WERI-Rb-1 (cell line): ENCODE measurements around the gene SGO1.

Source experiments
- DNase-seq: peaks from one replicate; pipeline ENCODE4 v3.0.0-alpha.2; 2020
- H3K27ac ChIP-seq: fragments of 250-450 bp; sonication (Bioruptor Pico); 2 replicates; pipeline ENCODE4 v1.5.1; 2020; ENCODE audit warnings: mild to moderate bottlenecking, moderate library complexity
- H3K27me3 ChIP-seq: fragments of 250-450 bp; sonication (Bioruptor Pico); 2 replicates; pipeline ENCODE4 v1.5.1; 2021; ENCODE audit warnings: mild to moderate bottlenecking, low read depth, moderate library complexity; ENCODE audit not compliant: insufficient read depth, severe bottlenecking
- H3K36me3 ChIP-seq: fragments of 250-450 bp; sonication (Bioruptor Pico); 2 replicates; pipeline ENCODE4 v1.5.1; 2020; ENCODE audit warnings: mild to moderate bottlenecking, moderate library complexity
- H3K4me3 ChIP-seq: 2 replicates; pipeline ENCODE4 v1.5.1; 2011; ENCODE audit warnings: low read depth, mild to moderate bottlenecking, control low read depth, low read length
- H3K9me3 ChIP-seq: fragments of 250-450 bp; sonication (Bioruptor Pico); 2 replicates; pipeline ENCODE4 v1.5.1; 2021; ENCODE audit warnings: mild to moderate bottlenecking, moderate library complexity; ENCODE audit not compliant: severe bottlenecking
- TF ChIP-seq, protein P1 (sequence below): IDR thresholded peaks from 2 replicates; pipeline ENCODE4 v1.5.1; 2011; ENCODE audit warnings: low read depth, mild to moderate bottlenecking, control low read depth, inconsistent platforms, low read length

Gene SGO1

DNA sequence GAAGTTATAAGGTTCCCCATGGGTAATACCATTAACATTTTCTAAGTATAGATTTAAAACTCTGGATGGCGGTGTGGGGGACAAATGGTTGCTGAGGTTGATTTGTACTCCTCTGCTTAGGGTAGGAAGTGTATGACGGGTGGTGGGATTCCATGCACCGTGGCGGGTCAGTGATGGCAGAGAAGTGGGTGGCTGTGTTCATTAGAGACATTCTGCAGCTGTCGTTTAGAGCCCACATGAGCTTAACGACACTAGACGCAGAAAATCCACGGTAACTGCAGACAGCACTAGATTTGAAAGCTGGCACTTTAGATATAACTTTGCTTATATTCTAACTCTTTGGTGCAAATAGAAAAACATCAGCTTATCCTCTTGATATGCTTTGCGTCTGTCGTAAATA is 37.5 kb downstream of the SGO1 start:
- Histone ChIP-seq H3K27ac (no peak overlapping the region), H3K27me3 (no peaks in the 10 kb centered on the region), H3K4me3 (no peak overlapping the region), H3K36me3 (peaks cover 16% of the 10 kb centered on the region), H3K9me3 (no peaks in the 10 kb centered on the region)
- TF ChIP-seq, protein P1, sequence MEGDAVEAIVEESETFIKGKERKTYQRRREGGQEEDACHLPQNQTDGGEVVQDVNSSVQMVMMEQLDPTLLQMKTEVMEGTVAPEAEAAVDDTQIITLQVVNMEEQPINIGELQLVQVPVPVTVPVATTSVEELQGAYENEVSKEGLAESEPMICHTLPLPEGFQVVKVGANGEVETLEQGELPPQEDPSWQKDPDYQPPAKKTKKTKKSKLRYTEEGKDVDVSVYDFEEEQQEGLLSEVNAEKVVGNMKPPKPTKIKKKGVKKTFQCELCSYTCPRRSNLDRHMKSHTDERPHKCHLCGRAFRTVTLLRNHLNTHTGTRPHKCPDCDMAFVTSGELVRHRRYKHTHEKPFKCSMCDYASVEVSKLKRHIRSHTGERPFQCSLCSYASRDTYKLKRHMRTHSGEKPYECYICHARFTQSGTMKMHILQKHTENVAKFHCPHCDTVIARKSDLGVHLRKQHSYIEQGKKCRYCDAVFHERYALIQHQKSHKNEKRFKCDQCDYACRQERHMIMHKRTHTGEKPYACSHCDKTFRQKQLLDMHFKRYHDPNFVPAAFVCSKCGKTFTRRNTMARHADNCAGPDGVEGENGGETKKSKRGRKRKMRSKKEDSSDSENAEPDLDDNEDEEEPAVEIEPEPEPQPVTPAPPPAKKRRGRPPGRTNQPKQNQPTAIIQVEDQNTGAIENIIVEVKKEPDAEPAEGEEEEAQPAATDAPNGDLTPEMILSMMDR = no peak
- no peak for DNase-seq

DNA sequence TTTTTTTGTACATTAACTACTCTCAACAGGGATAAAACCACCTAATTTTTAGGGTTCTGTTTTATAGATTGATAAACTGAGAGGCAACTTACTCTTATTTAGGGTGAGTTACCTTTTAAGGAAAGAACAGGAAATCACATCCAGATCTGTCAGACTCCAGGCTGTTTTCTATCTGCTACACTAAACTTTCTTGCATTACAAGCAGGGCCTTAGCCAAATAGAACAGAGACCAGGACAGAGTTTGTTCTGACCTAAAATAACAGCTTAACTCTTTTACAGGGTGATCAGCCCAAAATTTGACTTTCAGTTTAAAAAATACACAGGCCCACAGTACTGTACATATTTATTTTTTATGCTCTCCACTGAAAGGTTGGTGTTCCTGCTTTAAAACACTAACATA is 38.6 kb downstream of the SGO1 start:
- H3K27ac ChIP-seq = no peak overlapping the region

DNA sequence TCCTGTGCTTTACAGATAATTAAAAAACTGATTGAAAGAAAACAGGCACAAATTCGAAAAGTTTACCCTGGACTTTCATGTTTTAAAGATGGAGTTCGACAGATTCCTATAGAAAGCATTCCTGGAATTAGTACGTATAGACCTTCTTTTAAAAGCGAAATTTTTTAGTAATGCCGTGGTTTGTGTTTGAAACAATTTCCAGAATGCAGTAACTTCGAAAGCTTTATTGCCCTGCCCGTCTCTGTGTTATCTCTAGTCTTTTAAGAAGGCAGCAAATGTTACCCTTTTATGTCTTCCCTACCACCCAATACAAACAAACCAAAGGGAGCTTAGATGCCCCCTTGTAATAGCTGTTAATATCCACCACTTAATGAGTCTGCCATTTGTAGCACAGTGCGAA is 39.7 kb downstream of the SGO1 start:
- Histone ChIP-seq H3K4me3 (no peak overlapping the region), H3K9me3 (no peaks in the 10 kb centered on the region), H3K27me3 (no peaks in the 10 kb centered on the region), H3K36me3 (peaks cover 24% of the 10 kb centered on the region), H3K27ac (no peak overlapping the region)
- TF ChIP-seq, protein P1 = no peak
- DNase-seq = no peak

More for the DNA sequence above, 38.6 kb downstream of the SGO1 start:
- Histone ChIP-seq H3K9me3 (no peaks in the 10 kb centered on the region), H3K36me3 (peaks cover 24% of the 10 kb centered on the region), H3K27me3 (no peaks in the 10 kb centered on the region), H3K4me3 (no peak overlapping the region)
- TF ChIP-seq, protein P1 = no peak
- no peak for DNase-seq

DNA sequence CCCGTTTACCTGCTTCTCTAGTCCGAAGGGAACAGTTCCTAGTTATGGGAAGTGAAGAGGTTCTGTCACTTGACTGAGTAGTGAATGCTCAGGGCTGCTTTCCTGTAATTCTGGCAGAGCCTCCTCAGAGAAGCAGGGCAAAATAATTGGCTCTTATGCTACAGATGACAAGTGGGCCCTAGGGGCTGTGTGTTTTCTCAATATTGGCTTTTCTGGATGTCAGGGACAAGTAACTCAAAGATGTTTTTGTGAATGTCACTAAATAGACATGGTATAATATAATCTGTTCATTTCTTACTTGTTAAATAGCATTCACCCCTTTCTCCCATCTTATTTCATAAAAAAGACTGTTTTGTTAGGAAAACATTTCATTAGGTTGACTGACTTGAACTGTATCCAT is 40.1 kb downstream of the SGO1 start:
- DNase-seq = no peak
- TF ChIP-seq, protein P1 = no peak
- Histone ChIP-seq H3K27me3 (no peaks in the 10 kb centered on the region), H3K9me3 (no peaks in the 10 kb centered on the region), H3K27ac (no peak overlapping the region), H3K36me3 (peaks cover 24% of the 10 kb centered on the region), H3K4me3 (no peak overlapping the region)

DNA sequence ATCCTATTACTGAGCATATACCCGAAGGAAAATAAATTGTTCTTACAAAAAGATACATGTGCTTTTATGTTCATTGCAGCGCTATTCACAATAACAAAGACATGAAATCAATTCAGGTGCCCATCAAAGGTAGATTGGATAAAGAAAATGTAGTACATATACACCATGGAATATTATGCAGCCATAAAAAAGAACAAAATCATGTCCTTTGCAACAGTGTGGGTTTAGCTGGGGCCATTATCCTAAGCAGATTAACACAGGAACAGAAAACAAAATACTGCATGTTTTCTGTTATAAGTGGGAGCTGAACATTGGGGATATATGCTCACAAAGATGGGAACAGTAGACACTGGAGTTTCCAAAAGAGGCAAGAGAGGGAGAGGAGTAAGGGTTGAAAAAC is 42.5 kb downstream of the SGO1 start:
- no peak overlapping the region for H3K27ac ChIP-seq
- DNase-seq = no peak
- H3K9me3 ChIP-seq = no peaks in the 10 kb centered on the region
- TF ChIP-seq, protein P1 = no peak
- no peaks in the 10 kb centered on the region for H3K27me3 ChIP-seq
- peaks cover 17% of the 10 kb centered on the region for H3K36me3 ChIP-seq
- H3K4me3 ChIP-seq = no peak overlapping the region

DNA sequence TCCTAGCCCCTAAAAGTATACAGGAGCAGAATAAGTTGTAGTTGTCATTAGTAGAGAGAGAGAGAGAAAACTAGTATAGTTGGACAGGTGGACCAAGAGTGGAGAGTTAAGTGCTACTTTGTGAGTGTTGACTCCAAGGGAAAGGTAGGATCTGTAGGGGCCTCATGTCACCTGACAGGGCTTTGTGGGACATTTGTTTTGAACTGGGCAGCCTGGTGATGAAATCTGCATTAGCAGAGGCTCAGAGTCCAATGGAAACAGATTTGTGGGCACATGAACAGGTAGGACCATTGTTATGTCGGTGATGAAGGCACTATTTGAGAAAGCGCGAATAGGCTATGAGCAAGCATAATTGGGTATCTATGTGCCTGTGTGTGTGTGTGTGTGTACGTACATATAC is 43.5 kb downstream of the SGO1 start:
- TF ChIP-seq, protein P1 = no peak
- Histone ChIP-seq H3K27ac (no peak overlapping the region), H3K27me3 (no peaks in the 10 kb centered on the region), H3K36me3 (peaks cover 13% of the 10 kb centered on the region), H3K4me3 (no peak overlapping the region), H3K9me3 (no peaks in the 10 kb centered on the region)
- DNase-seq = no peak
